Fibroblast of lung (primary cell): ENCODE data around the gene KLHL20.

Experiments
- EZH2 ChIP-seq: IDR thresholded peaks from 2 replicates; pipeline ENCODE4 v1.5.1; 2012; ENCODE audit warnings: low read length, control low read depth, mild to moderate bottlenecking; ENCODE audit errors: missing control alignments
- TF ChIP-seq, protein P1 (sequence below), 2 donors: IDR thresholded peaks in 1 of 2; conservative IDR thresholded peaks in 1 of 2; 1 replicate in 1 of 2; 2 replicates in 1 of 2; pipeline ENCODE4 v1.5.1; 2011 to 2012; ENCODE audit warnings: low read length in 2 of 2, control low read depth in 1 of 2, inconsistent platforms in 1 of 2, low read depth in 1 of 2, mild to moderate bottlenecking in 1 of 2

DNA sequence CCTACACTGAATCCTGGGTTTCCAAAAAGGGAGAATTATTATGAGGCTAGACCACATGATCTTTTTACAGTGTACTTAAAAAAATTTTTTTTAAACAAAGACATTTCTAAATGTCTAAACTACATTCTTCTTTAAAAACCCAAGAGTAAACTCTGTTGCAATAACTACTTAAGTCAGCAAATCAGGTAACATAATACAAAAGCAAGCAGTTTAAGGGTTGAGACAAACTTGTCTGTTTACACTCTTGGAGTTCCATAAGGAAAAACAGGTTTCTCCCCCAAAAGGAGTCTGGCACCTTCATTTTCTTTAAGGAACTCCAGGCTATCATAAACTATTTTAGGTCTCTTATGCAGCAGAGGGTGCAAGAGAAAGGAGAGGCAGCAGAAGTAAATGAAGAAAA is 32.6 kb upstream of the KLHL20 start:
- TF ChIP-seq, protein P1, sequence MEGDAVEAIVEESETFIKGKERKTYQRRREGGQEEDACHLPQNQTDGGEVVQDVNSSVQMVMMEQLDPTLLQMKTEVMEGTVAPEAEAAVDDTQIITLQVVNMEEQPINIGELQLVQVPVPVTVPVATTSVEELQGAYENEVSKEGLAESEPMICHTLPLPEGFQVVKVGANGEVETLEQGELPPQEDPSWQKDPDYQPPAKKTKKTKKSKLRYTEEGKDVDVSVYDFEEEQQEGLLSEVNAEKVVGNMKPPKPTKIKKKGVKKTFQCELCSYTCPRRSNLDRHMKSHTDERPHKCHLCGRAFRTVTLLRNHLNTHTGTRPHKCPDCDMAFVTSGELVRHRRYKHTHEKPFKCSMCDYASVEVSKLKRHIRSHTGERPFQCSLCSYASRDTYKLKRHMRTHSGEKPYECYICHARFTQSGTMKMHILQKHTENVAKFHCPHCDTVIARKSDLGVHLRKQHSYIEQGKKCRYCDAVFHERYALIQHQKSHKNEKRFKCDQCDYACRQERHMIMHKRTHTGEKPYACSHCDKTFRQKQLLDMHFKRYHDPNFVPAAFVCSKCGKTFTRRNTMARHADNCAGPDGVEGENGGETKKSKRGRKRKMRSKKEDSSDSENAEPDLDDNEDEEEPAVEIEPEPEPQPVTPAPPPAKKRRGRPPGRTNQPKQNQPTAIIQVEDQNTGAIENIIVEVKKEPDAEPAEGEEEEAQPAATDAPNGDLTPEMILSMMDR (conservative IDR thresholded peaks at IDR 0.05 in 1 of 2, IDR thresholded peaks at IDR 0.05 in 1 of 2; ENCODE audit: low read depth in 1 of 2, low read length in 2 of 2): no peak
- no peak for TF ChIP-seq EZH2
